GM19324 (cell line): ENCODE results near the gene PDXP.
"Not testable (repeated sequence)": the region's sequence is repeated elsewhere in the genome, so short reads cannot be mapped to it uniquely, and the experiment has no call there.

Experiments
- ATAC-seq: cut with Tn5 transposase; IDR thresholded peaks from one replicate; pipeline ENCODE4 v1.9.1; 2021; ENCODE audit warnings: mild to moderate bottlenecking, moderate library complexity; ENCODE audit not compliant: unreplicated experiment, low FRiP score

PDXP gene

GRCh38 chr22:37658133-37659065 lies at the start of gene PDXP:
Gene PDXP, plus strand, starts transcription at chr22:37658723. Its CDS starts 60 bp downstream, at chr22:37658783.
- ATAC-seq, result peak; percentile 88

- ATAC-seq, result no peak
These were observed 49.0 kb upstream of the PDXP start for GRCh38 chr22:37609240-37610152.

GRCh38 chr22:37610153-37610475 lies 48.4 kb upstream of the PDXP start:
- ATAC-seq, result not testable (repeated sequence)

- ATAC-seq, result no peak
These were observed 47.9 kb upstream of the PDXP start for GRCh38 chr22:37610480-37611129.

- ATAC-seq, result no peak
These were observed 47.3 kb upstream of the PDXP start for GRCh38 chr22:37611207-37611606.

GRCh38 chr22:37616201-37617083 lies 42.1 kb upstream of the PDXP start:
- no peak for ATAC-seq

- ATAC-seq, result no peak
These were observed 41.1 kb upstream of the PDXP start for GRCh38 chr22:37617431-37617830.

GRCh38 chr22:37618072-37618656 lies 40.4 kb upstream of the PDXP start:
- no peak for ATAC-seq

- ATAC-seq, result no peak
These were observed 39.8 kb upstream of the PDXP start for GRCh38 chr22:37618674-37619073.

- ATAC-seq, result no peak
These were observed 38.5 kb upstream of the PDXP start for GRCh38 chr22:37619991-37620390.

- no peak for ATAC-seq
These were observed 37.1 kb upstream of the PDXP start for GRCh38 chr22:37621352-37621860.

GRCh38 chr22:37623075-37624016 lies 35.2 kb upstream of the PDXP start:
- ATAC-seq, result no peak

GRCh38 chr22:37624017-37624365 lies 34.5 kb upstream of the PDXP start:
- ATAC-seq, result no peak

GRCh38 chr22:37624876-37625275 lies 33.6 kb upstream of the PDXP start:
- ATAC-seq, result no peak

GRCh38 chr22:37625737-37626136 lies 32.8 kb upstream of the PDXP start:
- ATAC-seq, result no peak

- ATAC-seq, result no peak
These were observed 32.4 kb upstream of the PDXP start for GRCh38 chr22:37626144-37626543.

GRCh38 chr22:37626556-37627075 lies 31.9 kb upstream of the PDXP start:
- ATAC-seq, result no peak

GRCh38 chr22:37627121-37627520 lies 31.4 kb upstream of the PDXP start:
- ATAC-seq, result no peak
